IMR-90 (cell line): ENCODE measurements around the gene SKP2. TPM values are rescaled to one million over a fixed set of nuclear protein-coding genes. Genes with fewer than 3 reads are reported as not detected.

Experiments
- ATAC-seq: fragments of 200-7000 bp; cut with Tn5 transposase; 2 replicates; pipeline ENCODE4 v1.9.1; 2020; ENCODE audit warnings: low read depth, mild to moderate bottlenecking, moderate library complexity
- BruUV-seq: library from RNA; stranded (reverse); fragments of 400-500 nt; replicated peaks from 2 replicates; lab custom pipeline; 2021; lab: Mats Ljungman, UMichigan
- CTCF ChIA-PET: fragments of 300-600 bp; formaldehyde crosslinking; extraction: SDS; loops from one replicate; lab custom pipeline; 2021; ENCODE audit warnings: antibody characterized with exemption; lab: Yijun Ruan, JAX
- POLR2A ChIA-PET: fragments of 300-600 bp; sonication (Branson Sonifier 250); formaldehyde crosslinking; loops from one replicate; lab custom pipeline; 2022; ENCODE audit warnings: antibody characterized with exemption; ENCODE audit not compliant: unreplicated experiment; lab: Charles Lee
- DNase-seq: peaks from one replicate; pipeline ENCODE4 v3.0.0; 2013
- H2AFZ ChIP-seq: replicated peaks from 2 replicates; pipeline ENCODE3; 2013; ENCODE audit warnings: low read length, mild to moderate bottlenecking; ENCODE audit not compliant: poor library complexity
- H2AK5ac ChIP-seq: 2 replicates; pipeline ENCODE4 v1.6.1; 2013; ENCODE audit warnings: low read depth, low read length, inconsistent platforms
- H2AK9ac ChIP-seq: replicated peaks from 2 replicates; pipeline ENCODE3; 2013; ENCODE audit warnings: mild to moderate bottlenecking, low read depth, low read length, moderate library complexity; ENCODE audit not compliant: poor library complexity
- H2BK120ac ChIP-seq: 2 replicates; pipeline ENCODE4 v1.6.1; 2013; ENCODE audit warnings: low read depth, low read length, inconsistent platforms
- H2BK15ac ChIP-seq: 3 replicates; pipeline ENCODE4 v1.6.1; 2013; ENCODE audit warnings: low read depth, low read length, inconsistent platforms
- H2BK20ac ChIP-seq: 2 replicates; pipeline ENCODE4 v1.6.1; 2013; ENCODE audit warnings: low read depth, mild to moderate bottlenecking, inconsistent platforms, low read length, moderate library complexity
- H2BK5ac ChIP-seq: 2 replicates; pipeline ENCODE4 v1.6.1; 2013; ENCODE audit warnings: mild to moderate bottlenecking, low read depth, low read length, inconsistent platforms; ENCODE audit not compliant: poor library complexity, severe bottlenecking
- H3K14ac ChIP-seq: replicated peaks from 2 replicates; pipeline ENCODE4 v1.6.1; 2013; ENCODE audit warnings: low read depth, low read length, inconsistent platforms
- H3K18ac ChIP-seq: 2 replicates; pipeline ENCODE4 v1.6.1; 2013; ENCODE audit warnings: low read depth, low read length, control low read depth
- H3K23ac ChIP-seq: 2 replicates; pipeline ENCODE4 v1.6.1; 2013; ENCODE audit warnings: low read depth, low read length, inconsistent platforms
- H3K27ac ChIP-seq: 2 replicates; pipeline ENCODE4 v1.5.1; 2013; ENCODE audit warnings: mild to moderate bottlenecking, control low read depth, low read length; ENCODE audit not compliant: insufficient read depth
- H3K27me3 ChIP-seq: 2 replicates; pipeline ENCODE4 v1.6.1; 2013; ENCODE audit warnings: low read length; ENCODE audit not compliant: control insufficient read depth, insufficient read depth
- H3K36me3 ChIP-seq: 2 replicates; pipeline ENCODE4 v1.6.1; 2013; ENCODE audit warnings: low read length, mixed read lengths; ENCODE audit not compliant: control insufficient read depth, insufficient read depth
- H3K4ac ChIP-seq: 2 replicates; pipeline ENCODE4 v1.6.1; 2013; ENCODE audit warnings: low read depth, low read length, inconsistent platforms
- H3K4me1 ChIP-seq: 2 replicates; pipeline ENCODE4 v1.6.1; 2013; ENCODE audit warnings: low read length, mixed read lengths; ENCODE audit not compliant: control insufficient read depth, insufficient read depth
- H3K4me2 ChIP-seq: 2 replicates; pipeline ENCODE4 v1.6.1; 2013; ENCODE audit warnings: low read depth, mild to moderate bottlenecking, control low read depth, low read length, moderate library complexity
- H3K4me3 ChIP-seq: 2 replicates; pipeline ENCODE4 v1.5.1; 2013; ENCODE audit warnings: low read depth, mild to moderate bottlenecking, control low read depth, low read length, moderate library complexity; ENCODE audit not compliant: insufficient read depth
- H3K56ac ChIP-seq: 2 replicates; pipeline ENCODE4 v1.6.1; 2013; ENCODE audit warnings: low read length, inconsistent platforms; ENCODE audit not compliant: insufficient read depth; ENCODE audit errors: extremely low read depth
- H3K79me1 ChIP-seq, 2 experiments: 2 replicates each; pipeline ENCODE4 v1.6.1; 2013; ENCODE audit warnings: low read length in 2 of 2, inconsistent platforms in 1 of 2, low read depth in 1 of 2
- H3K9ac ChIP-seq: 2 replicates; pipeline ENCODE4 v1.6.1; 2013; ENCODE audit warnings: low read depth, low read length, control low read depth
- H3K9me1 ChIP-seq: 2 replicates; pipeline ENCODE4 v1.6.1; 2013; ENCODE audit warnings: low read length, inconsistent platforms; ENCODE audit not compliant: insufficient read depth
- H3K9me3 ChIP-seq: 2 replicates; pipeline ENCODE4 v1.6.1; 2013; ENCODE audit warnings: low read length; ENCODE audit not compliant: control insufficient read depth, insufficient read depth
- H4K20me1 ChIP-seq: 2 replicates; pipeline ENCODE4 v1.6.1; 2013; ENCODE audit warnings: low read length, inconsistent platforms; ENCODE audit not compliant: insufficient read depth
- H4K5ac ChIP-seq: 2 replicates; pipeline ENCODE4 v1.6.1; 2013; ENCODE audit warnings: mild to moderate bottlenecking, low read depth, low read length, control low read depth
- H4K8ac ChIP-seq, 2 experiments: 2 replicates each; pipeline ENCODE4 v1.6.1; 2013; ENCODE audit warnings: low read depth in 2 of 2, low read length in 2 of 2, control low read depth in 1 of 2, inconsistent platforms in 1 of 2
- H4K91ac ChIP-seq: 2 replicates; pipeline ENCODE4 v1.6.1; 2013; ENCODE audit warnings: low read depth, low read length, inconsistent platforms; ENCODE audit not compliant: insufficient read depth
- BHLHE40 ChIP-seq: fragments of 150-350 bp; IDR thresholded peaks from 2 replicates; pipeline ENCODE4 v1.6.1; 2016; ENCODE audit warnings: mild to moderate bottlenecking, low read depth, low read length
- CEBPB ChIP-seq: IDR thresholded peaks from 2 replicates; pipeline ENCODE4 v1.6.1; 2012; ENCODE audit warnings: low read depth, low read length, improper control_type of control experiment
- ELK1 ChIP-seq: fragments of 150-350 bp; IDR thresholded peaks from 2 replicates; pipeline ENCODE4 v1.6.1; 2016; ENCODE audit warnings: low read depth, mild to moderate bottlenecking, low read length, moderate library complexity, borderline replicate concordance
- FOS ChIP-seq: fragments of 150-350 bp; IDR thresholded peaks from 2 replicates; pipeline ENCODE4 v1.6.1; 2016; ENCODE audit warnings: low read depth, low read length
- POLR2A ChIP-seq: IDR thresholded peaks from 2 replicates; pipeline ENCODE4 v1.6.1; 2012; ENCODE audit warnings: mild to moderate bottlenecking, low read depth, low read length
- RAD21 ChIP-seq: IDR thresholded peaks from 2 replicates; pipeline ENCODE4 v1.6.1; 2012; ENCODE audit warnings: low read length, improper control_type of control experiment
- RCOR1 ChIP-seq: IDR thresholded peaks from 2 replicates; pipeline ENCODE4 v1.6.1; 2012; ENCODE audit warnings: mild to moderate bottlenecking, low read length, improper control_type of control experiment; ENCODE audit not compliant: insufficient replicate concordance
- SMC3 ChIP-seq: fragments of 150-350 bp; IDR thresholded peaks from 2 replicates; pipeline ENCODE4 v1.6.1; 2016; ENCODE audit warnings: low read depth, mild to moderate bottlenecking, antibody characterized with exemption, low read length, moderate library complexity
- USF2 ChIP-seq: fragments of 150-350 bp; IDR thresholded peaks from 2 replicates; pipeline ENCODE4 v1.6.1; 2017; ENCODE audit warnings: mild to moderate bottlenecking, antibody characterized with exemption, low read length, low read depth
- WGBS, 2 experiments: methylation state at CpG; one replicate each; pipeline versions ENCODE4 v1.1.5 to v1.1.7; 2013; ENCODE audit warnings: missing lambda C conversion rate in 2 of 2; ENCODE audit not compliant: insufficient read length in 1 of 2; ENCODE audit errors: extremely low coverage in 2 of 2; 5-methylcytosine and 5-hydroxymethylcytosine counted together
- dilution Hi-C: fragments of 300-500 bp; cut with HindIII; formaldehyde crosslinking; loops from one replicate; pipeline ENCODE4 v1.14.3; 2018; ENCODE audit warnings: low sequenced_read_pairs; ENCODE audit not compliant: unreplicated experiment
- in situ Hi-C: fragments of 300-500 bp; cut with MboI; formaldehyde crosslinking; loops from 3 replicates; pipeline ENCODE4 v1.14.3; 2019; ENCODE audit warnings: low sequenced_read_pairs, inconsistent platforms, mixed read lengths
- intact Hi-C: fragments of 100-400 bp; cut with micrococcal nuclease; formaldehyde crosslinking; loops from 2 replicates; pipeline ENCODE4 v1.10.0; 2022
- polyA plus RNA-seq, 3 experiments: library from polyadenylated mRNA; depleted of rRNA; stranded (reverse); fragments of >200 nt; gene quantifications; 2 replicates each; pipeline ENCODE4 v1.2.3, GENCODE V29; 2012; ENCODE audit warnings: low replicate concordance in 1 of 3
- total RNA-seq: library from RNA; depleted of rRNA; stranded (reverse); fragments of >200 nt; gene quantifications from 2 replicates; pipeline ENCODE4 v1.2.3, GENCODE V29; 2012

The SKP2 gene
- total and polyA plus RNA-seq, 2 of the 4 experiments (the other 2 are of a cell fraction), result 23.3 to 92.1 TPM

GRCh38 chr5:36160617-36161016 lies 8.7 kb downstream of the SKP2 start:
- H2BK15ac ChIP-seq, result no peak overlapping the region
- H3K36me3 ChIP-seq, result peaks cover 50% of the 10 kb centered on the region
- H4K8ac ChIP-seq, result no peak overlapping the region
- DNase-seq (no peak), ATAC-seq (no peak)
- no peak overlapping the region for H3K4me3 ChIP-seq
- no peaks in the 10 kb centered on the region for H3K27me3 ChIP-seq
- no peak overlapping the region for H2AK9ac ChIP-seq
- no peak overlapping the region for H2AFZ ChIP-seq
- POLR2A ChIA-PET, result no interaction called here
- no peak overlapping the region for H3K4ac ChIP-seq
- H4K91ac ChIP-seq, result no peak overlapping the region
- no peaks in the 10 kb centered on the region for H3K9me3 ChIP-seq
- in situ Hi-C loops, result no loop called here
- no TSS peak for BruUV-seq
- H2BK5ac ChIP-seq, result no peak overlapping the region
- no peak overlapping the region for H2BK120ac ChIP-seq
- no peak overlapping the region for H2BK20ac ChIP-seq
- H4K20me1 ChIP-seq, result peaks cover 4% of the 10 kb centered on the region; the same call in 1 of the 2 replicates
- TF ChIP-seq CEBPB (no peak), USF2 (no peak), RCOR1 (no peak), SMC3 (no peak), ELK1 (no peak), POLR2A (no peak), RAD21 (no peak), BHLHE40 (no peak), FOS (no peak)
- H3K9ac ChIP-seq, result no peak overlapping the region
- WGBS, 2 experiments, result 100% methylated on average over 2 of the region's 3 CpGs; no CpG with 5 or more reads in 1 of the 2 experiments
- intact Hi-C loops, result no loop called here
- H4K5ac ChIP-seq, result no peak overlapping the region
- H3K4me2 ChIP-seq, result no peak overlapping the region
- H3K56ac ChIP-seq, result no peak overlapping the region
- dilution Hi-C loops, result no loop called here
- H3K27ac ChIP-seq, result no peak overlapping the region
- 0 out of 2 replicates have a peak, but pooled peaks cover 3% of the 10 kb centered on the region for H3K9me1 ChIP-seq
- no peak overlapping the region for H3K18ac ChIP-seq
- CTCF ChIA-PET, result no interaction called here
- H3K23ac ChIP-seq, result no peak overlapping the region
- H3K4me1 ChIP-seq, result peaks cover 14% of the 10 kb centered on the region
- H3K14ac ChIP-seq, result no peak overlapping the region
- peaks cover 56 to 76% of the 10 kb centered on the region in 2 experiments for H3K79me1 ChIP-seq
- H2AK5ac ChIP-seq, result no peak overlapping the region
